ENCODE measurements around the gene COL11A2.

Gene COL11A2

DNA sequence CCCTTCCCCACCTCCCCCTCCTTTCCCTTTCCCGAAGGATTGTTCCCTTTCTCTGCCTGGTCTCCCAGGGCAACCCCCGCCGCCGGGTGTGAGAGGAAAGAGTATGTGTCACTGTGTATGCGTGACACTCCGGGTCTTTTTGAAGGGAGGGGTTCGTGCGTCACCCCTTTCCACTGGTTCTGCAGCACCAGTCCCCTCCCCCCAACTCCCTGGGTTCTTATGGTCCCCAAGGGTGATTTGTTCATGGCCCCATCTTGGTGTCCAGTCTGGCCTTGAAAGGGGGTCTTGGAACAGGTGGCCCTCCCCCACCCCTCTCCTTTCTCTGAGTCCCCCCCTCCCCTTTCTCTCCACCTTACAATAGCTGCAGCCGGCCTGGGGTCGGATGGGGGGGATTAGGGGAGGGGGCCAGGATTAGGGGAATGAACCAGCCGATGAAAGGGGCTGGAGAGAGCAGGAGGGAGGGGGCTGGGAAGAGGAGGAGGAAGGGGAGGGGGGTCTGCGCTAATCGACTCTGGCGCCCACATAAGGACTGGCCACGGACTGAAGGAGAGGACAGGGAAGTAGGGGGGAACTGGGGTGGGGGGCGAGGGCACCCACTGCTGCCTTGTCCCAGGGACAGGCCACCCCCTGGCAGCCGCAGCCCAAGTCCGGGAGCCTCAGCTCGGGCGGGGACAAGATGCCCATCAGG is 14.7 kb upstream of the COL11A2 start:
- DNase-seq (ENCODE audit: low read depth in 2 of 2): no peak

DNA sequence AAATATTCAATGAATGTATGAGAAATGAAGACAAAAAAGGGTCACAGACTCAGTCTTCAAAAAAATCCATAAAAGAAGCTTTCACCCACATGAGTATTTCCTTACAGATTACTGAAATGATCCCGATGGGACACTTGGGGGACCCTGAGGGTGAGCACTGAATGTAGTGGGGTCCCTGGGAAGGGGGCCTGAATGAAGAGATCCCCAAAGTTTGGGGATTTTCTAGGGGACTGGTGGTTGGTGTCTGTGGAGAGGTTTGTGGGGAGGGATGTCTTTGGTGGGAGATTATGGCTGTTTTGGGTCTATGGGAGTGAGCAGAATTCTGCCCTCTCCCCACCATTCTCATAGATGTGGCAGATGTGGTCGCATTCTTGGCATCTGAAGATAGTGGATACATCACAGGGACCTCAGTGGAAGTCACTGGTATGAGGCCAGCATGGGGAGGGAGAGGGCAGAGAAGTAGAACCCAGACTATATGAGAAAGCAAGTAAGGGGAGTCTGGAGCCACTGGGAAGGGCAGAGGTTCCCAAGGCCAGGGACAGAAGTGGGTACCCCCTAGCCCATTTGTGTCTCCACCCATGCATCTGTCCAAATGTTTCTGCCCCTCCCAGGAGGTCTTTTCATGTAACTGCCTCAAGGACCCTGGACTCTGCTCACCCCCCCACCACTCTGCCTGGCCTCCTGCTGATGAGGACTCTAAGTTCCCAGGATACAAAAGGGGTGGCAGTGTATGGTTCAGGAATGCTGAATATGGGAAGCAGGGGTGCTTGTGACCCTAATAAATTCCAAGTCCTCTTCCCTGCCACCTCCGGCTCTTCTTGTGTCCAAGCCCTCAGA is 14.0 kb upstream of the COL11A2 start:
- DNase-seq (ENCODE audit: low read depth in 2 of 2): no peak

DNA sequence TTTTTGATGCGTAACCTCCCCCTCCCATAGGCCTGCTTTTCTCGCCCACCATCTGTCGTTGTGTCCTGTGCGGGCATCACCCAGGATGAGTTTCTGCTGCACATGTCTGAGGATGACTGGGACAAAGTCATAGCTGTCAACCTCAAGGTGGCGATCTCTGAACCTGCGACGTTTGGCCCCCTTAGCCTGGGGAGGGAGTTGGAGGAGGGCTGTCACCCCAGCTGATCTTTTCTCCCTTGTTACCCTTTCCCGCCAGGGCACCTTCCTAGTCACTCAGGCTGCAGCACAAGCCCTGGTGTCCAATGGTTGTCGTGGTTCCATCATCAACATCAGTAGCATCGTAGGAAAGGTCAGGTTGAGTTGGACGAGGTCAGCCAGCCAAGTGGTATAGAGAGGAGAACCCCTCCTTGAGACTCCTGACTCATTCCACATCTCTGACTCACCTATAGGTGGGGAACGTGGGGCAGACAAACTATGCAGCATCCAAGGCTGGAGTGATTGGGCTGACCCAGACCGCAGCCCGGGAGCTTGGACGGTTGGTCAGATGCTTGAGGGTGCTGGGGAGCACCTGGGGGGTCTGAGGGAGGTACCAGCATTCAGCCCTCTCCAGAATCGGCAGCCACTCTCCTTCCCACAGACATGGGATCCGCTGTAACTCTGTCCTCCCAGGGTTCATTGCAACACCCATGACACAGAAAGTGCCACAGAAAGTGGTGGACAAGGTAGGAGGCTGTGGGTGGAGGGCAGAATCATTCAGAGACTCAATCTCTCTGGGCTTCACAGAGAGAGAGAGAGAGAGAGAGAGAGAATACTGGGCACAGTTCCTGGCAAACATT is 13.1 kb upstream of the COL11A2 start:
- peak; percentile 56 to 61 for DNase-seq (ENCODE audit: low read depth in 2 of 2)

DNA sequence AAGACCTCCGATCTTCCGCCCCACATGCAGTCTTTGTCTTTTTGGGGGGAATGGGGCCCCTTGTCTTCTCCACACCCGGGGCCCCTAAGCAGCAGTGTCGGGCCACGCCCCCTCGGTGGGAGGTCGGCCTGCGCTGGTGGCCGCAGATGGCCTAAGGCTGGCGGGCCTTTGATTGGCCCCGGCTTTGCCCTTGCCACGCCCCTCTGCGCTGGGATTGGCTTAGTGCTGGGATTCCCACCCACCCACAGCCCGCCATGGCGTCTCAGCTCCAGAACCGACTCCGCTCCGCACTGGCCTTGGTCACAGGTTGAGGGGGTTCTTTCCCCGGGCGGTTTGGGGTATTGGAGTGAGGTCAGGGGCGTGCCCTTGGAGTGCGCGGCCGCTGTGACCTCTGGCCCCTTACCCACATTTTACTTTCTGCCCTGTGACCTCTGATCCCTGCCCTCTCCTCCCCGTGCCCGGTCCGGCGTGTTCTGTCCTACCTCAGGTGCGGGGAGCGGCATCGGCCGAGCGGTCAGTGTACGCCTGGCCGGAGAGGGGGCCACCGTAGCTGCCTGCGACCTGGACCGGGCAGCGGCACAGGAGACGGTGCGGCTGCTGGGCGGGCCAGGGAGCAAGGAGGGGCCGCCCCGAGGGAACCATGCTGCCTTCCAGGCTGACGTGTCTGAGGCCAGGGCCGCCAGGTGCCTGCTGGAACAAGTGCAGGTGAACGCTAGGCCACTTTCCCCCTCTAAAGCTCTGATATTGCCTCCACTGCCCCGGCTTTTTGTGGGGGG is 12.3 kb upstream of the COL11A2 start, which contains the start of gene HSD17B8:
TSS of gene HSD17B8 (plus strand) at position 241 of the 776 bp plus-strand sequence. CDS start at position 255, 14 bp downstream.
- peak; percentile 94 to 95 for DNase-seq (ENCODE audit: low read depth in 2 of 2)

DNA sequence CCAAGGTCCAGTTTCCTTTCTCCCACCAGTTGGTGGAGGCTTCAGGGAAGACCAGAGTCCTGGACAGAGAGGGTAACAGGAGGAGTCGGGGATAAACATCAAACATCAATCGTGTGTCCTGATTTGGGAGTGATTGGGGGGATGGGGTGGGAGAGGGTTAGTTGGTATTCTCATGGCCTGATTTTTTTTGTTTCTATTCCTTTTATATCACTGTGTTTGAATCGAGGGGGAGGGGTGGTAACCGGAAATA is 11.8 kb upstream of the COL11A2 start:
- DNase-seq (ENCODE audit: low read depth in 2 of 2): no peak

DNA sequence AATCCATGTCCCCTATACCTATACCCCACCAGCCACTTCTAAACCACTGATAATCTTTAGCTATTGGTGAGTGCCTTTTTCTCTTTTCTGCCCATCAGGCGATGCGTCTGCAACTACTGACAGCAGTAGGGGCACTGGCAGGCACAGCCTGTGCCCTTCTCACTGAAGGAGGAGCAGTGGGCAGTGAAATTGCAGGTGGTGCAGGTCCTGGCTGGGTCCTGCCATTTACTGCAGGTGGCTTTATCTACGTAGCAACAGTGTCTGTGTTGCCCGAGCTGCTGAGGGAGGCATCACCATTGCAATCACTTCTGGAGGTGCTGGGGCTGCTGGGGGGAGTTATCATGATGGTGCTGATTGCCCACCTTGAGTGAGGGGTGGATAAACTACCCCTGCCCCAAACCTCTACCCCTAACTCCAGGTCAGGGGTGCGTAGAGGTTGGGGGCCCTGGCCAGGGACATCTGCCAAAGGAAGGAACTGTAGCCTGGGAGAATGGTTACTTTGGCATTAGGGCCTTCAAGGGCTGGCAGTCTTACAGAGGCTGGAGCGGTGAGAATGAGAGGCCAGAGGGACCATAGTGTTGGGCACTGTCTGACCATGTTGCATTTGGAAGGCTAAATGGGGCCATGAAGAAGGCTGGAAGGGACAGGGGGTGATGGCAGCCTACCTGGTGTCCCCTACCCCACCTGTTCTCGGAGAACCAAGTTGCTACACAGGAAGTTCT is 11.3 kb upstream of the COL11A2 start:
- no peak for DNase-seq (ENCODE audit: low read depth in 2 of 2)

DNA sequence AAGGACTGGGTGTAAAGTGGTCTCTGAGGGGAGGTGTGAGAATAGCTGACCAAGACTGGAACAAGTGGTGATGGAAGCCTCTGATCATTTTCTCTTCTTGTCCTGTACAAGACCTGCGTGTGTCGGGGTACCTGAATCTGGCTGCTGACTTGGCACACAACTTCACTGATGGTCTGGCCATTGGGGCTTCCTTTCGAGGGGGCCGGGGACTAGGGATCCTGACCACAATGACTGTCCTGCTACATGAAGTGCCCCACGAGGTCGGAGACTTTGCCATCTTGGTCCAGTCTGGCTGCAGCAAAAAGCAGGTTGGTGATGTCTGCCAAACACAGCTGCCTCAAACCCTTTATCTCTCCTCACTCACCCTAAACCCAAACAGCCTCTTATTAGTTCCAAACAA is 10.5 kb upstream of the COL11A2 start:
- DNase-seq (ENCODE audit: low read depth in 2 of 2): no peak

DNA sequence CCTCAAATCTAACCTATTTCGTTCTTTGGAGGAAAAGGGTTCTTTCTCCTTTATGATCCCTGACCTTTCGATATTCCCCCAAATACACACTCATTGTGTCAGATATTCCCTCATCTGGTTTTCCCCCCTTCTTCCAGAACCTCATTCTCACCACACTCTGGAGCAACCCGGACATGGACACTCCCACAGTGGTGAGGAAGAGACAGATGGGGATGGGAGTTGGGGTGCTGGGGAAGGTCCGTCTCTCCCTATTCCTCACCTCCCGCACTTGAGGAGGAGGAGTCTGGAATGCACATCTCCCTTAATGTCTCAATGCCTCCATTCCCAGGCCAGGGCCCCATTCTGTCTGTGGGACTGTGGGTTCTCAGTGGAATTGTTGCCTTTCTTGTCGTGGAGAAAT is 9.7 kb upstream of the COL11A2 start:
- DNase-seq (ENCODE audit: low read depth in 2 of 2): no peak

DNA sequence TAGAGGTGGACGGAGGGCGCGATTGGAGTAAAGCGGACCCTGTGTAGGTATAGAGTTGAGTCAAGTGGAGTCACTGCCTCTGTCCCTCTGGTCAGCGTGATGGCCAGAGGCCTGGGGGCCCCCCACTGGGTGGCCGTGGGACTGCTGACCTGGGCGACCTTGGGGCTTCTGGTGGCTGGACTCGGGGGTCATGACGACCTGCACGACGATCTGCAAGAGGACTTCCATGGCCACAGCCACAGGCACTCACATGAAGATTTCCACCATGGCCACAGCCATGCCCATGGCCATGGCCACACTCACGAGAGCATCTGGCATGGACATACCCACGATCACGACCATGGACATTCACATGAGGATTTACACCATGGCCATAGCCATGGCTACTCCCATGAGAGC is 8.9 kb upstream of the COL11A2 start:
- DNase-seq (ENCODE audit: low read depth in 2 of 2): no peak

DNA sequence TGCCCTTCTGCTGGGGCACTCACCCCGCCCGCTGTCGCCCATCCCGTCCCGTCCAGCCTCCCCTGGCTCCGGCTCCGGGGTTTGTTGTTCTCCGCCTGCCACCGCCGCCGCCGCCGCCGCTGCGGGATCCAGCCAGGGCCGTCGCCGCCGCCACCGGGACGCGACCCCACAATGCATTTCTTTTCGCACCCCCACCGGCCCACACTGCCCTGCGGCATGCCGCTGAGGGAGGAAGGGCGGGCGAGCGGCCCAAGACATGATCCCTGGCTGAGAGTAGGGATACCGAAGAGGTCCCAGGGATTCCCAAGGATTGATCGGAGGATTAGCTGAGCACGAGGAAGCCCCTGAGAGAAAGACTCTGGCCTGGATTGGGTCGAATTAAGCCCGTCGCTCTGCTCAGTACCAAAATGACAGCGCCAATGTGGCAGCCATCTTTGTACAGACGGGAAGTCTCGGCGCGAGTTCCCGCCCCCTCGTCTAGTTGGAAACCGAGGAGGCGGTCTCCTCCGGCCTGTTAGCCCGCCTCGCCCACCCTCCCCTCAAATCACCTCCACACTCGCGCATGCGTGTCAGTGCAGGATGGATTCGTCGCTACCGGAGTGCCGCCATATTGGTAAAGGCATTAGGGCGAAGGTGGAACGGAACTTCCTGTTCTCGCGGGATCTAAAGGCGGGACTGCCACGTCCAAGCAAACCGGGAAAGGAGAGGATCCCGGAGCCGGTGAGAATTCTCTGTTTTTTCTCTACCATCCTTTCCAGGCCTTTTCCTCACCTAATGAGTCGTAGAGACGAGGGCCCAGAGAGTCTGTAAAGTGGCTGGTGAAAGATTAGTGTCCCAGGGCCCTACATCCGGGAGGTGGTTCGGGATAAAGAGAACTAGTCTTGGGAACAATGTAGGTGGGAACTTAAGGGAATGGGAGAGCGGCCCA is 8.2 kb upstream of the COL11A2 start, which contains the start of the genes RXRB and SLC39A7:
TSS of gene RXRB (minus strand) at position 447 of the 928 bp plus-strand sequence. CDS start at position 258, 189 bp downstream.
TSS of gene SLC39A7 (plus strand) at position 649 of the 928 bp plus-strand sequence. CDS start 379 bp downstream, outside the sequence.
- peak; percentile 97 to 98 for DNase-seq (ENCODE audit: low read depth in 2 of 2)

DNA sequence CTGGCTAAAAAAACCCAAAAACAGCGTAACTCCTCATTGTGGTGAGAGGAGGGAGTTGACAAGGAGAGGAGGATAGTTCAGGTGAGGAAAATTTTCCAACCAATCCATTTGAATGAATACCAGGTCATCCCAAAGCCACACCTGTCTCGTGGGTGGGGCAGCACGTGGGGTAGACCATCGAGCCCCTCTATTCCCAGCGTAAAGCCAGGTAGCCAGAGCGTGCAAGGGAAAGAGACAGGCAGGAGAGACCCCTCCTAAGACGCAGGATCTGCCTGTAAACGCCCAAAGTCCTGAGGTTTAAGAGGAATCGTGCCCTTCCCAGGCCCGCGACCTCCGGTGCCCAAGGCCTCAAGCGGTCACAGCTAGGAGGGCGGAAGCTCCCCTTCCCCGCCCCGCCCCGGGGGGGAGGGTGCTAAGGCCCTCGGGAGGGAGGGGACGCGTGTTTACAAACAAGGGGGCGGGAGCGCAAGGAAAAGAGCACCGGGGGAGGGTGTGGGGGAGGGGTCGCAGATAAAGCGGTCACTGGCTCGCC is 7.5 kb upstream of the COL11A2 start:
- peak; percentile 66 for DNase-seq (ENCODE audit: low read depth in 2 of 2)

DNA sequence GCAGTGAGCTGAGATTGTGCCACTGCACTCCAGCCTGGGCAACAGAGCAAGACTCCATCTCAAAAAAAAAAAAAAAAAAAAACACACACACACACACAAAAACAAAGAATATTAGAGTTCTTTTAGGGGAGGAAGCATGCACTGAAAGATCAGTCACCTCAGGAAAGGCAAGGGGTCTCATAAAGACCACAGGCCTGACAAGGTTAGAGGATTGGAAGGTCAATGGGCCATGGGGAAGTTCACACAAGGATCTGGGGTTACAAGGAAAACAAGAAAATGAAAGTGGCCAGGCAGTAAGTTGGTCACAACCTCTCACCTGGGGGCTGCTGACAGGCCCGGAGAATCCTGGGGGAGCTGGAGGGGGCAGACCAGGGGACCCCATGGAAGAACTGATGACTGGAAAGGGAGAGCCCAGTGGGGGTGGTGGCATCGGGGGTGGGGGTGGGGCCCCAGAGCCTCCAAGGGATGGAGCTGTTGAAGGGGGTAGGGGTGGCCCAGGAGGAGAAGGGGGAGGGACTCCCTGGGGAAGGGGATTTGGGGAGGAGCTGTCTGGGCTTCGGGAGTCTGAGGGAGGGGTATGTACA is 6.7 kb upstream of the COL11A2 start:
- no peak for DNase-seq (ENCODE audit: low read depth in 2 of 2)

DNA sequence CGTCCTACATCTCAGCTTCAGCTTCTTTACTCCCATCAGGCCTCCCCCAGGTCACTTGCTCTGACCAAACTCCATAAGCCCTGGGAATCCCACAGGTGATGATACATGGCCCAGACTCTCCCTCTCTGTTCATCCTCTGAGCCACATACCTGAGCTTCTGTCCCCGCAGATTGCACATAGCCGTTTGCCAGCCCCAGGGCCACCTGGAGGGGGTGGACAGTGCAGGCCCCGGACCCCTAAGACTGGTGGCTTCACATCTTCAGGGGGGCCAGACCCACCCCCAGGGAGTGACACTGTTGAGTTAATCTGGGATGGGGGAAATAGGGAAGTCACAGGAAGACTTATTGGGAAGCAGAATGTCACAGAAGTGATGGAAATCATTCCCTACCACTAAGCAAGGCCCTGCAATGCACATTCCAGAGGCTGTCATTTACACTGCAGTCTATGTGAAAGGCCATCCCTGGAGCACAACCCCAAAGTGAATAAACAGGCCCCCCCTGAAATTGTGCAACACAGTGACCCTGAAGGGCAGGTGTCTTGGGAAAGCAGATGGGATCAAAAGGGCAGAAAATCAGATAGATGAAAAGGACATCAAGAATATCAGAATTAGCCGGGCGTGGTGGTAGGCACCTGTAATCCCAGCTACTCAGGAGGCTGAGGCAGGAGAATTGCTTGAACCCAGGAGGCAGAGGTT is 6.0 kb upstream of the COL11A2 start:
- DNase-seq (ENCODE audit: low read depth in 2 of 2): no peak

DNA sequence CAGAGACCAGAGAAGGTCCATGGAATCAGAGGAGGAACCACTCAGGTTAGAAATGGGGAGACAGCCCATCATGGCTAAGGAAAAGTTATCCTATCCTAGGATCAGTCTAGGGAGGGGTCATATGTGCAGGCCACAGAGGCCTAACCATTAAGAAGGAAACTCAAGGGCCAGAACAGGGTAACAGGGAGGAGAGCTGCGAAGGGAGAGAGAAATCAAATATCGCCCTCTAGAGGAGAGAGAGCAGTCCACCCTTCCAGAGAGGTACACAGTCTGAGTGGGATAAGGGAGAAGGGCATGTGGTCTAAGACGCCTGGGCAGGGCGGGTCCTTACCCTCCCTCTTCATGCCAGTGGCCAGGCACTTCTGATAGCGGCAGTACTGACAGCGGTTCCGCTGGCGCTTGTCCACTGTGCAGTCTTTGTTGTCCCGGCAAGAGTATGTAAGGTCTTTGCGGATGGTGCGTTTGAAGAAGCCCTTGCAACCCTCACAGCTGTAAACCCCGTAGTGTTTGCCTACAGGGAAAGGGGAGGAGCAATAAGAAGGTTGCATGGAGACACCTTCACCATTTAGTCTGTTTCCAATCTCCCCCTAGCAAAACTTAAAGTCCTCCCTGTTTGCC is 5.3 kb upstream of the COL11A2 start:
- no peak for DNase-seq (ENCODE audit: low read depth in 2 of 2)

DNA sequence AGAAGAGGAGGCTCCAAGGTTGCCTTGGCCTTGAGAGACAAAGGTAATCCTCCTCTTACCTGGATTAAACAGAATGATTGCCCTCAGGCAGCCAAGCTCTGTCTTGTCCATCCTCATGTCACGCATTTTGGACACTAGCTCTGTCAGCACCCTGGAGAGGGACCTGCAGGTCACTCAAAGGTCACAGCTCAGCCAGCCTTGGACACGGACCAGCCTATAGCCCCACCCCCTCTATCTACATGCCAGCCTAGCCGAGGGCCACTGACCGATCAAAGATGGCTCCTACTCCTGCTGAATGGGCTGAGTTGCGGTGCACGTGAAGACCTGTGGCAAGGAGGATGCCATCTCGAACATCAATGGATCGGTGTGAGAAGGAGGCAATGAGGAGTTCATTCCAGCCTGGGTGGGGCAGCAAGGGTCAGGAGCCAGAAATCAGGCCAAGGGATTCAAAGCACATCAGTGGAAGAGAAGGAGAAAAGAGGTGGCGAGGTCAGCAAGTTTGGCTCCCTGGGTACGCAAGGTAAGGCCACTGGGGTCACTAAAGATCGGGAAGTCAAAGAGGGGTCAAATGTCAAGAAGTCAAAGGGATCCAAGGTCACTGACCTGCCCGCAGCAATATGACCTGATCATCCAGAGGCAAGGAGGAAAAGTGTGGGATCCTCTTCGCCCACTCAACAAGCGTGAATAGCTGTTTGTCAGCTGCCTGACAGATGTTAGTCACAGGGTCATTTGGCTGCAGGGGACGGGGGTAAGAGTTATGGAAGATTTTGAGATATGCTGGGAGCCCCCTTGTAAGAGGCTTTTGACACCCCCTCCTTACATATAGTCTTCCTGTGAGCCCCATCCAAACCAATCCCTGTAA is 3.3 kb upstream of the COL11A2 start:
- DNase-seq (ENCODE audit: low read depth in 2 of 2): no peak

DNA sequence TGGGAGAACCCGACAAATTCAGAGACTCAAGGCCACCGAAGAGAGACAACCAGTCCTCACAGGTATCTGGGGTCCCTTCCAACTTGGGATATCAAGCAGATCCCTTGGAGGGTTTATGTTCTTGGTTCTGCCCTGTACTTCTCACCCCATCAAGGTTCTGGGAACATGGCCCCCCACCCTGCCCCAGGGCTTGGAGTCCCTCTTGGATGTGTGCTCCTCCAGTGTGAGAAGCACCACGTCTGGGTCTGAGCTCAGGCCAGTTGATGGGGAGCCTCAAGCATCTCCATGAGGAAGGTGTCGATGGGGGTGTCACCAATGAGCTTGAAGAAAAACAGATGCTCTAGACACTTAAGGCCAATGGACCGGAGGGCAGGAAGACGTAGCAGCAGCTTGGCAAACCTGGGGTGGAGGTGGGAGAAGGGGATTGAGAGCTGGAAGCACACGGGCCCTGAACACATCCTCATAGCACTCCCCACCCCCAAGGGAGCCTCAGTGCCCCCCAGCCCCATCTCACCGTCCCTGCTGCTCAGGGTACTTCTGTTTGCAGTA is 2.2 kb upstream of the COL11A2 start:
- no peak for DNase-seq (ENCODE audit: low read depth in 2 of 2)

DNA sequence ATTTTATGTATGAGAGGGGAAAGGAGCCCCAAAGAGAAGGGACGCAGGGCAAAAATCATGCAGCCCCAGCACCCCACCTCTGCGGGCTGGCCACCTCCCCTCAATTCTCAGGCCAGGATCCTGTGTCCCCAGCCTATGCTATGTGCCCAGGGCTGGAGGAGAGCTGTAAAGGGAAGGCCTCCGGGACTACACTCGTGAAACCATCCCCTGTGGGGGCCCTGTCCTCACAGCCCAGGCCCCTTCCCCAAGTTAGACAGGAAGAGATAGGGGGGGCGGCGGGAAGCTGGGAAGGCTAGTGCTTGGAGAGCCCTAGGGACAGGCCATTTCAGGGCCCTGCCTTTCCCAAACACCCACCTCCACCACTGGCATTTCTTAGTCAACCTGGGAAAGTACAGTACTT is 1.4 kb upstream of the COL11A2 start:
- no peak for DNase-seq (ENCODE audit: low read depth in 2 of 2)

Measured in stimulated activated CD8-positive, alpha-beta memory T cell treated with anti-CD3 and anti-CD28 coated beads, Interleukin-15, amount 100 ng/mL, for 48 hours (primary cell).